NT2/D1 (cell line): Measurements from ENCODE around the gene APOO.

Experiments used
- SUZ12 ChIP-seq: IDR thresholded peaks from 2 replicates; pipeline ENCODE4 v1.6.1; 2011; ENCODE audit not compliant: insufficient read length, insufficient read depth; ENCODE audit errors: extremely low read depth
- YY1 ChIP-seq: IDR thresholded peaks from 2 replicates; pipeline ENCODE4 v1.6.1; 2011; ENCODE audit not compliant: insufficient read length, insufficient read depth
- ZNF274 ChIP-seq: IDR thresholded peaks from 2 replicates; pipeline ENCODE4 v1.6.1; 2011; ENCODE audit warnings: mild to moderate bottlenecking, low read depth, low read length

- TF ChIP-seq YY1 = no peak
- TF ChIP-seq SUZ12 = no peak
- no peak for TF ChIP-seq ZNF274
Measured at GRCh38 chrX:23825675-23826074, 82.1 kb downstream of the APOO start.
